Adrenal gland (tissue), 5 donors: ENCODE data around the gene MKLN1.

Experiments
- POLR2A ChIP-seq, 2 donors: fragments of 450-650 bp; IDR thresholded peaks; one replicate each; pipeline ENCODE4 v1.6.1; 2017; ENCODE audit warnings: antibody characterized with exemption in 2 of 2, mild to moderate bottlenecking in 2 of 2, moderate library complexity in 1 of 2
- TF ChIP-seq, protein P1 (sequence below), 6 experiments: fragments of 450-650 bp in 4 of 6; fragments of 200-600 bp in 2 of 6; sonication (generic) in 1 of 6; IDR thresholded peaks; 1 replicate in 5 of 6; 2 replicates in 1 of 6; pipeline versions ENCODE4 v1.5.1 to v1.8.0; 2016 to 2021; ENCODE audit warnings: antibody characterized with exemption in 6 of 6, mild to moderate bottlenecking in 2 of 6, moderate library complexity in 1 of 6
- donor health status: DM: no; HTN: no; CAD: no.

DNA sequence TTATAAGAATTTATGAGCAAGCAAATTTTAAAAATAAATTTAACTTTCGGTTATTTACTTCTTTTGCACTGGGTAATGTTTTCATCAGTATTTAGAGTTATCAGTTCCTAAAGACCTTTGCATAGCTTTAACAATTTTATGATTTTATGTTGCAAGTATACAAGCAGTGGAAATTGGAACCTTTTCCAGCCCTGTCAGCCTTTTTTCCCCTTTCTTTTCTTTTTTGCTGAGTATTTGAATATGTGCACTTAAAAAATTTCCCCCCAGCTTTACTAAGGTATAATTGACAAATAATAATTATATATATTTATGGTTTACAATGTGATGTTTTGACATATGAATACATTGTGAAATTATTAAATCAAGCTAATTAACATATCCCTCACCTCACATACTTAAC is 62.6 kb downstream of the MKLN1 start:
- TF ChIP-seq, protein P1, sequence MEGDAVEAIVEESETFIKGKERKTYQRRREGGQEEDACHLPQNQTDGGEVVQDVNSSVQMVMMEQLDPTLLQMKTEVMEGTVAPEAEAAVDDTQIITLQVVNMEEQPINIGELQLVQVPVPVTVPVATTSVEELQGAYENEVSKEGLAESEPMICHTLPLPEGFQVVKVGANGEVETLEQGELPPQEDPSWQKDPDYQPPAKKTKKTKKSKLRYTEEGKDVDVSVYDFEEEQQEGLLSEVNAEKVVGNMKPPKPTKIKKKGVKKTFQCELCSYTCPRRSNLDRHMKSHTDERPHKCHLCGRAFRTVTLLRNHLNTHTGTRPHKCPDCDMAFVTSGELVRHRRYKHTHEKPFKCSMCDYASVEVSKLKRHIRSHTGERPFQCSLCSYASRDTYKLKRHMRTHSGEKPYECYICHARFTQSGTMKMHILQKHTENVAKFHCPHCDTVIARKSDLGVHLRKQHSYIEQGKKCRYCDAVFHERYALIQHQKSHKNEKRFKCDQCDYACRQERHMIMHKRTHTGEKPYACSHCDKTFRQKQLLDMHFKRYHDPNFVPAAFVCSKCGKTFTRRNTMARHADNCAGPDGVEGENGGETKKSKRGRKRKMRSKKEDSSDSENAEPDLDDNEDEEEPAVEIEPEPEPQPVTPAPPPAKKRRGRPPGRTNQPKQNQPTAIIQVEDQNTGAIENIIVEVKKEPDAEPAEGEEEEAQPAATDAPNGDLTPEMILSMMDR (IDR thresholded peaks at IDR 0.05) = no peak
- TF ChIP-seq POLR2A (IDR thresholded peaks at IDR 0.05) = no peak
